ENCODE measurements around the gene WFIKKN2. TPM values are rescaled to one million over a fixed set of nuclear protein-coding genes. Genes with fewer than 3 reads are reported as not detected.

WFIKKN2 gene
- polyA plus RNA-seq, 2 of the 4 experiments (the other 2 are of a cell fraction) = not detected

- no peak overlapping the region for H3K4me2 ChIP-seq
- DNase-seq (ENCODE audit: low read depth in 1 of 2, low spot score in 1 of 2) (no peak), FAIRE-seq (no peak), ATAC-seq (no peak)
- TF ChIP-seq RNF2 (IDR thresholded peaks at IDR 0.05; ENCODE audit: borderline replicate concordance, low read depth) (no peak), EP300 (IDR thresholded peaks at IDR 0.05) (no peak), ZSCAN20 (CRISPR knock-in tag; IDR thresholded peaks at IDR 0.05) (no peak), BCL3 (IDR thresholded peaks at IDR 0.05) (no peak), CHD4 (IDR thresholded peaks at IDR 0.05; ENCODE audit: borderline replicate concordance) (no peak), HOXB5 (CRISPR knock-in tag; IDR thresholded peaks at IDR 0.05) (no peak), RCOR1 (IDR thresholded peaks at IDR 0.05; ENCODE audit: low read depth, low read length) (no peak), HMGXB4 (CRISPR knock-in tag; IDR thresholded peaks at IDR 0.05; ENCODE audit: borderline replicate concordance) (no peak), EHF (CRISPR knock-in tag; IDR thresholded peaks at IDR 0.05) (no peak), JUNB (IDR thresholded peaks at IDR 0.05) (no peak), KDM5A (IDR thresholded peaks at IDR 0.05) (no peak), HEYL (CRISPR knock-in tag; IDR thresholded peaks at IDR 0.05) (no peak), HES2 (IDR thresholded peaks at IDR 0.05) (no peak), NFE2L2 (conservative IDR thresholded peaks at IDR 0.05; ENCODE audit: low read length) (no peak), USF2 (IDR thresholded peaks at IDR 0.05) (no peak)
- TF ChIP-seq, protein P1, sequence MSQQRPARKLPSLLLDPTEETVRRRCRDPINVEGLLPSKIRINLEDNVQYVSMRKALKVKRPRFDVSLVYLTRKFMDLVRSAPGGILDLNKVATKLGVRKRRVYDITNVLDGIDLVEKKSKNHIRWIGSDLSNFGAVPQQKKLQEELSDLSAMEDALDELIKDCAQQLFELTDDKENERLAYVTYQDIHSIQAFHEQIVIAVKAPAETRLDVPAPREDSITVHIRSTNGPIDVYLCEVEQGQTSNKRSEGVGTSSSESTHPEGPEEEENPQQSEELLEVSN (IDR thresholded peaks at IDR 0.05; ENCODE audit: borderline replicate concordance, low read depth) = no peak
- peaks cover 11% of the 10 kb centered on the region for H3K9me3 ChIP-seq
- POLR2A ChIA-PET = no interaction called here
- no peak overlapping the region; a peak in 2 of 6 replicates for H3K27ac ChIP-seq
- CTCF ChIA-PET = no interaction called here
- peaks cover 27% of the 10 kb centered on the region for H3K4me1 ChIP-seq
- 82% methylated on average over 2 of the region's 2 CpGs for WGBS (ENCODE audit: missing lambda C conversion rate)
- H3K4me3 ChIP-seq = no peak overlapping the region
These were observed 45.8 kb downstream of the WFIKKN2 start for GRCh38 chr17:50881182-50881581.

DNA sequence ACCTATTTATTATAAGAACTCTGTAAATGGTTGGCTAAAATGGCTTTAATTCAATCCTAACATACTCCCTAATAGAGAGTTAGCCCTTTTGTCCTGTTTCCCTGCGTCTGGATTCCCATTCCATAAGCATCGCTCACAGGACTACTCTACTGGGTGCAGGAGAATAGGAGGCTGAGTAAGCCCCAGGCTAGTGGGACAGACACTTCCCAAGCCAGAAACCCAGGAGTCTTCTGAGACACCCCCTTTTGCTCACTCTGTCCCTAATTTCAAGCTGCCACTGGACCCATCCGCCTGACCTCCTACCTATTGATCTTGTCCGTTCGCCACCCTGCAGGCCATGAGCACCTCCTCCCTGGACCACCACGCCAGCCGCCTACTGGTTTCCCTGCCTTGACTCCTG lies 47.5 kb downstream of the WFIKKN2 start:
- TF ChIP-seq FOSL2 (IDR thresholded peaks at IDR 0.05) = no peak
- peak; percentile 44; the same call in 1 of the 2 replicates for TF ChIP-seq FOSL2 (CRISPR knock-in tag; IDR thresholded peaks at IDR 0.05)
- TF ChIP-seq JUNB (IDR thresholded peaks at IDR 0.05) = 0 out of 2 replicates have a peak, but pooled peaks have one; percentile 19
- TF ChIP-seq KDM5A (IDR thresholded peaks at IDR 0.05) = no peak
- WGBS (ENCODE audit: missing lambda C conversion rate) = 80% methylated on average over 7 of the region's 7 CpGs
- Histone ChIP-seq H3K4me2 (peak overlapping the region; percentile 43), H3K27ac (peak overlapping the region; percentile 64 to 69), H3K4me3 (no peak overlapping the region), H3K4me1 (peaks cover 27% of the 10 kb centered on the region), H3K9me3 (peaks cover 11% of the 10 kb centered on the region)
- ChIA-PET CTCF (interaction anchor here (0.7 to 4.1 kb wide), 5 partner anchors 9 to 67 kb away, joined by 3 to 14 read pairs (median 4); no protein-coding TSS in a partner anchor), POLR2A (interaction anchor here (1.0 to 11.9 kb wide), 2 partner anchors 17 to 62 kb away, joined by 5 to 133 read pairs; partner anchors contain the start of gene TOB1)
- ATAC-seq (peak; percentile 86 to 88), DNase-seq (ENCODE audit: low read depth in 1 of 2, low spot score in 1 of 2) (peak; percentile 65 to 68), FAIRE-seq (no peak)

Data from A549 (cell line).